IPS DF 19.7 (cell line): Measurements from ENCODE around the gene PILRB.
"Not testable (repeated sequence)": the region's sequence is repeated elsewhere in the genome, so short reads cannot be mapped to it uniquely, and the experiment has no call there.

Experiments
- DNase-seq: peaks from one replicate; pipeline ENCODE4 v3.0.0-alpha.2; 2013; ENCODE audit warnings: low read depth, low spot score

Gene PILRB

GRCh38 chr7:100376066-100376465, 18.1 kb downstream of the PILRB start:
- no peak for DNase-seq

- no peak for DNase-seq
Measured at GRCh38 chr7:100378114-100378755, 20.3 kb downstream of the PILRB start.

GRCh38 chr7:100380196-100380595, 22.3 kb downstream of the PILRB start:
- no peak for DNase-seq

GRCh38 chr7:100381531-100382233, 23.8 kb downstream of the PILRB start:
- not testable (repeated sequence) for DNase-seq

GRCh38 chr7:100382234-100382853, 24.4 kb downstream of the PILRB start:
- DNase-seq: not testable (repeated sequence)

GRCh38 chr7:100384628-100385294, 26.8 kb downstream of the PILRB start:
- DNase-seq: no peak

GRCh38 chr7:100386940-100387339, 29.0 kb downstream of the PILRB start:
- DNase-seq: no peak

GRCh38 chr7:100387695-100388094, 29.8 kb downstream of the PILRB start:
- DNase-seq: no peak

- DNase-seq: no peak
Measured at GRCh38 chr7:100389437-100390088, 31.6 kb downstream of the PILRB start.

- no peak for DNase-seq
Measured at GRCh38 chr7:100390286-100391009, 32.5 kb downstream of the PILRB start.

GRCh38 chr7:100393233-100393905, 35.5 kb downstream of the PILRB start:
- DNase-seq: no peak

- DNase-seq: no peak
Measured at GRCh38 chr7:100394077-100394476, 36.2 kb downstream of the PILRB start.

GRCh38 chr7:100396421-100396982, 38.6 kb downstream of the PILRB start:
- DNase-seq: no peak

GRCh38 chr7:100397315-100398081, 39.6 kb downstream of the PILRB start:
- no peak for DNase-seq

GRCh38 chr7:100398239-100398638, 40.3 kb downstream of the PILRB start:
- DNase-seq: no peak

GRCh38 chr7:100400041-100400440, 42.1 kb downstream of the PILRB start:
- no peak for DNase-seq

GRCh38 chr7:100400656-100401055, 42.7 kb downstream of the PILRB start:
- no peak for DNase-seq

- no peak for DNase-seq
Measured at GRCh38 chr7:100401811-100402210, 43.9 kb downstream of the PILRB start.

GRCh38 chr7:100402241-100402640, 44.3 kb downstream of the PILRB start:
- no peak for DNase-seq

GRCh38 chr7:100406767-100407166, 48.9 kb downstream of the PILRB start:
- DNase-seq: no peak
